Heart left ventricle (tissue), 13 donors: ENCODE results near the gene KCNJ10.

ENCODE experiments used
- POLR2A ChIP-seq, 2 donors: fragments of 450-650 bp; IDR thresholded peaks; one replicate each; pipeline ENCODE4 v1.6.1; 2017; ENCODE audit warnings: antibody characterized with exemption in 2 of 2, mild to moderate bottlenecking in 2 of 2, moderate library complexity in 2 of 2
- TF ChIP-seq, protein P1 (sequence below), 12 donors: fragments of 200-600 bp; sonication (generic) in 4 of 12; IDR thresholded peaks; one replicate each; pipeline versions ENCODE4 v1.5.0 to v1.8.0; 2018 to 2022; ENCODE audit warnings: antibody characterized with exemption in 12 of 12, mild to moderate bottlenecking in 5 of 12
- donor health status: ischemic (EF 13 %, LVEDD 7.1; RV severe dilation, severe dysfunction).
- donor health status: DM: no; HTN: yes; CAD: no.
- donor health status: DM: no; HTN: no; CAD: no.
- donor health status: ischemic (EF 25% LVEDD 6.9; RV normal size, moderate dysfunction).
- donor health status: ischemic (EF 25% LVEDD 5.7; RV mildly dilated, moderate dysfunction).
- donor health status: ischemic (EF 35%, LVEDD 5.7; RV mildly dilated, moderate dysfunction).
- donor health status: nonischemic (EF 11% LVEDD 7.7; RV severe dilation, severe dysfunction).
- donor health status: DM: yes; HTN: yes; CAD: no.
- donor health status: PGD.
- donor health status: ischemic (EF 29% LVEDD 5.4; RV normal size, mild dysfunction).
- donor health status: nonischemic (EF 23%, LVEDD 6.1; RV moderate dilation, normal function).

DNA sequence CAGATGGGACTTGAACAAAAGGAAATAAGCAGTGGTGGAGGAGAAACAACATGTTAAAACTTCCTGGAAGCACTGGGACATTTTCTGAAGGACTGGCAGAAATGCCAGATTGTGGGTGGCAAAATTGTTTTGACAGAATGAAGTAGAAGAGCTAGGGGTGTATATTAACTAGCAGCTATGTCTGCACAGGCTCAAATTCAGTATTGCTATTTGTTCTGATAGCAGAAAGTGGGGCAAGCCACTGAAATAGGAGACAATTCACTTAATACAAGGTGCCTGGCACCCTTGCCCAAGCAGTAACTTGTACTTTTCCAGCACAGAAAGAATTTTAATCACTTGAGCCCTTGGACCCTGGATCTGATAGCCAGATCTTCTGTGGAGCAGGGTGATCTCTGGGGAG lies 26.4 kb downstream of the KCNJ10 start:
- TF ChIP-seq POLR2A (IDR thresholded peaks at IDR 0.05) = no peak
- TF ChIP-seq, protein P1, sequence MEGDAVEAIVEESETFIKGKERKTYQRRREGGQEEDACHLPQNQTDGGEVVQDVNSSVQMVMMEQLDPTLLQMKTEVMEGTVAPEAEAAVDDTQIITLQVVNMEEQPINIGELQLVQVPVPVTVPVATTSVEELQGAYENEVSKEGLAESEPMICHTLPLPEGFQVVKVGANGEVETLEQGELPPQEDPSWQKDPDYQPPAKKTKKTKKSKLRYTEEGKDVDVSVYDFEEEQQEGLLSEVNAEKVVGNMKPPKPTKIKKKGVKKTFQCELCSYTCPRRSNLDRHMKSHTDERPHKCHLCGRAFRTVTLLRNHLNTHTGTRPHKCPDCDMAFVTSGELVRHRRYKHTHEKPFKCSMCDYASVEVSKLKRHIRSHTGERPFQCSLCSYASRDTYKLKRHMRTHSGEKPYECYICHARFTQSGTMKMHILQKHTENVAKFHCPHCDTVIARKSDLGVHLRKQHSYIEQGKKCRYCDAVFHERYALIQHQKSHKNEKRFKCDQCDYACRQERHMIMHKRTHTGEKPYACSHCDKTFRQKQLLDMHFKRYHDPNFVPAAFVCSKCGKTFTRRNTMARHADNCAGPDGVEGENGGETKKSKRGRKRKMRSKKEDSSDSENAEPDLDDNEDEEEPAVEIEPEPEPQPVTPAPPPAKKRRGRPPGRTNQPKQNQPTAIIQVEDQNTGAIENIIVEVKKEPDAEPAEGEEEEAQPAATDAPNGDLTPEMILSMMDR (IDR thresholded peaks at IDR 0.05) = no peak
